HepG2 (cell line): ENCODE results near the gene GTF2A1. TPM values are rescaled to one million over a fixed set of nuclear protein-coding genes. Genes with fewer than 3 reads are reported as not detected.

Experiments
- CHCHD3 ChIP-seq: sonication (generic); formaldehyde crosslinking; IDR thresholded peaks from 2 replicates; pipeline ENCODE4 v1.8.0; 2022; ENCODE audit warnings: mild to moderate bottlenecking, missing genetic modification reagents, moderate library complexity
- DMAP1 ChIP-seq: IDR thresholded peaks from 2 replicates; pipeline ENCODE4 v1.6.1; 2016
- HOXA7 ChIP-seq: sonication (generic); formaldehyde crosslinking; IDR thresholded peaks from 2 replicates; pipeline ENCODE4 v1.8.1; 2022; ENCODE audit warnings: mild to moderate bottlenecking, missing genetic modification reagents, moderate library complexity
- IKZF4 ChIP-seq: sonication (generic); formaldehyde crosslinking; IDR thresholded peaks from 2 replicates; pipeline ENCODE4 v1.5.1; 2020; ENCODE audit warnings: borderline replicate concordance, mild to moderate bottlenecking, low read depth, missing genetic modification reagents; ENCODE audit errors: not compliant biosample characterization
- IKZF5 ChIP-seq: IDR thresholded peaks from 2 replicates; pipeline ENCODE4 v1.6.1; 2018; ENCODE audit warnings: missing genetic modification reagents, mild to moderate bottlenecking, missing compliant biosample characterization
- KDM6A ChIP-seq: IDR thresholded peaks from 2 replicates; pipeline ENCODE4 v1.6.1; 2016; ENCODE audit warnings: low read depth
- MBNL3 ChIP-seq: fragments of 250-450 bp; sonication (Bioruptor Pico); conservative IDR thresholded peaks from 2 replicates; pipeline ENCODE4 v1.8.0; 2022; ENCODE audit warnings: mild to moderate bottlenecking, inconsistent platforms
- MYNN ChIP-seq: sonication (generic); formaldehyde crosslinking; IDR thresholded peaks from 2 replicates; pipeline ENCODE4 v1.4.0; 2020; ENCODE audit warnings: mild to moderate bottlenecking, low read depth, missing genetic modification reagents
- NR1H2 ChIP-seq: sonication (generic); formaldehyde crosslinking; IDR thresholded peaks from 2 replicates; pipeline ENCODE4 v1.8.1; 2022; ENCODE audit warnings: low read depth, missing genetic modification reagents, borderline replicate concordance
- NR3C1 ChIP-seq: sonication (generic); formaldehyde crosslinking; IDR thresholded peaks from 2 replicates; pipeline ENCODE4 v1.4.0; 2020; ENCODE audit warnings: missing genetic modification reagents
- POLR2A ChIP-seq, 2 experiments: IDR thresholded peaks; 2 replicates each; pipeline ENCODE4 v1.6.1; 2011; ENCODE audit warnings: low read depth in 2 of 2, low read length in 2 of 2, mild to moderate bottlenecking in 1 of 2, moderate library complexity in 1 of 2; ENCODE audit not compliant: insufficient read depth in 1 of 2
- SMAD1 ChIP-seq: sonication (generic); formaldehyde crosslinking; IDR thresholded peaks from 2 replicates; pipeline ENCODE4 v1.4.0; 2020; ENCODE audit warnings: missing genetic modification reagents, low read depth, mild to moderate bottlenecking, borderline replicate concordance
- SYNCRIP ChIP-seq: fragments of 200-400 bp; formaldehyde crosslinking; IDR thresholded peaks from 2 replicates; pipeline ENCODE4 v1.6.1; 2018; ENCODE audit warnings: mild to moderate bottlenecking, low read depth, low read length; ENCODE audit not compliant: insufficient read depth
- TCF7 ChIP-seq: sonication (generic); IDR thresholded peaks from 2 replicates; pipeline ENCODE4 v1.6.1; 2016; ENCODE audit warnings: antibody characterized with exemption, low read depth
- TEAD2 ChIP-seq: sonication (generic); formaldehyde crosslinking; IDR thresholded peaks from 2 replicates; pipeline ENCODE4 v1.9.0; 2021; ENCODE audit warnings: missing genetic modification reagents
- ZGPAT ChIP-seq: IDR thresholded peaks from 2 replicates; pipeline ENCODE4 v1.6.1; 2016; ENCODE audit warnings: mild to moderate bottlenecking
- ZKSCAN1 ChIP-seq: fragments of 150-350 bp; IDR thresholded peaks from 2 replicates; pipeline ENCODE4 v1.6.1; 2014; ENCODE audit warnings: low read length
- ZNF101 ChIP-seq: sonication (generic); formaldehyde crosslinking; IDR thresholded peaks from 2 replicates; pipeline ENCODE4 v1.4.0; 2020; ENCODE audit warnings: mild to moderate bottlenecking, low read depth, missing genetic modification reagents, borderline replicate concordance
- ZNF383 ChIP-seq: sonication (generic); formaldehyde crosslinking; IDR thresholded peaks from 2 replicates; pipeline ENCODE4 v1.4.0; 2020; ENCODE audit warnings: missing genetic modification reagents, mild to moderate bottlenecking, borderline replicate concordance
- ZNF550 ChIP-seq: sonication (generic); formaldehyde crosslinking; IDR thresholded peaks from 2 replicates; pipeline ENCODE4 v1.4.0; 2020; ENCODE audit warnings: mild to moderate bottlenecking, missing genetic modification reagents, borderline replicate concordance
- ZNF616 ChIP-seq: sonication (generic); formaldehyde crosslinking; IDR thresholded peaks from 2 replicates; pipeline ENCODE4 v1.5.0; 2020; ENCODE audit warnings: low read depth, mild to moderate bottlenecking, missing genetic modification reagents
- ZNF740 ChIP-seq: sonication (generic); formaldehyde crosslinking; IDR thresholded peaks from 2 replicates; pipeline ENCODE4 v1.4.0; 2020; ENCODE audit warnings: missing genetic modification reagents
- ZNF75D ChIP-seq: sonication (generic); formaldehyde crosslinking; IDR thresholded peaks from 2 replicates; pipeline ENCODE4 v1.8.1; 2023; ENCODE audit warnings: missing genetic modification reagents, mild to moderate bottlenecking, borderline replicate concordance
- ZNF781 ChIP-seq: sonication (generic); formaldehyde crosslinking; IDR thresholded peaks from 2 replicates; pipeline ENCODE4 v1.5.1; 2020; ENCODE audit warnings: borderline replicate concordance, mild to moderate bottlenecking, missing genetic modification reagents; ENCODE audit errors: not compliant biosample characterization
- ZNF883 ChIP-seq: sonication (generic); formaldehyde crosslinking; IDR thresholded peaks from 2 replicates; pipeline ENCODE4 v1.5.1; 2020; ENCODE audit warnings: mild to moderate bottlenecking, missing genetic modification reagents; ENCODE audit errors: not compliant biosample characterization
- polyA plus RNA-seq, 8 experiments: library from polyadenylated mRNA; depleted of rRNA in 3 of 8; stranded (reverse) in 7 of 8; unstranded in 1 of 8; fragments of >200 nt; fragmentation: Illumina TruSeq in 4 of 8; extraction: Trizol in 4 of 8; gene quantifications; 2 replicates each; pipeline versions ENCODE4 v1.2.1 to v1.2.3, GENCODE V29; 2011 to 2016; ENCODE audit warnings: low read depth in 4 of 8, missing spikeins in 1 of 8, mixed read lengths in 1 of 8; ENCODE audit not compliant: insufficient read depth in 1 of 8
- total RNA-seq, 5 experiments: library from RNA; depleted of rRNA; stranded (reverse); fragments of >200 nt; fragmentation: Illumina TruSeq; extraction: Trizol; gene quantifications; 2 replicates each; pipeline ENCODE4 v1.2.3, GENCODE V29; 2016; ENCODE audit warnings: low read depth in 1 of 5
- TF ChIP-seq, protein P1 (sequence below), 2 experiments: sonication (generic) in 1 of 2; formaldehyde crosslinking in 1 of 2; IDR thresholded peaks; 2 replicates each; pipeline versions ENCODE4 v1.4.0 to v1.6.1; 2018 to 2020; ENCODE audit warnings: missing genetic modification reagents in 2 of 2, borderline replicate concordance in 1 of 2, low read depth in 1 of 2, mild to moderate bottlenecking in 1 of 2, missing biosample characterization in 1 of 2

Gene GTF2A1
- total and polyA plus RNA-seq, 2 of the 13 experiments (the other 11 are each of a cell fraction or from before 2014, with no cell fraction given): 14.9 to 17.5 TPM

DNA sequence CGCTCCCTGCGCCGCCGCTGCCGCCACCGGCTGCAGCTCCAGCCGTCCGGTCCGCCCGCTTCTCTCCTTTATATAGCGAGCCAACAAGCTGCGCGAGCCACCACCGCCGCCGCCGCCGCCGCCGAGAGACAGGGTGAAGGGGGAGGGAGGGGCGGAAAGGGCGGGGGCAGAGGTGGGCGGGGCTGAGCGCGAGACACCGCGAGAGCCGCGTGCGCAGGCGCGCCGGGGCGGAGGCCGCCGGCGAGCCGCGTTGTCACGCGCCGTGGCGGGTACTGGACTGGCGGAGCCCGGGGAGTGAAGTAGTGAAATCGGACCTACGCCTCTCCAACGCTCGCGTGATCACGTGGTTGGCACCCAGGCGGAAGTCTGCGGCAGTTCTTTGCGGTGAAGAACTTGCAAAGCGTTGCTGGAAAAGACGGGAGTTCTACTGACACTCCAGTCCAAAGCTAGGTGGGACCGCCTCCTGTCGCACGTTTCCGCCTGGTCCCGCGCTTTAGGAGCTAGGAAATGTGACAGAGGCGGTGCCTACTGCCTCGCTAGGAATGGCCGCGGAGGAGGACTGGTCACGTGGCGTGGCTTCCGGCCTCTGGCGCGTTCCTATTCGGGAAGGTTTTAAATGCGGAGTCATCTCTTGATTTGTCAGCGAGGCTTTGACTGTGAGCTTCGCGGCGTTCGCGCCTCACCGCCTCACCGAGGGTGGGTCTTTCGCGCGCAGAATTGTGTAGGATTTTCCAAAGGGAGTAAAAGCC, at the start of gene GTF2A1 (continued):
- TF ChIP-seq ZNF781 (CRISPR knock-in tag) (peak; percentile 16), CHCHD3 (peak; percentile 81; the same call in 1 of the 2 replicates), TCF7 (no peak), ZNF740 (peak; percentile 63; the same call in 1 of the 2 replicates), ZNF883 (peak; percentile 36), ZNF616 (CRISPR knock-in tag) (peak; percentile 78), ZGPAT (peak; percentile 70), IKZF5 (peak; percentile 48; the same call in 1 of the 2 replicates), SYNCRIP (no peak), ZNF75D (no peak), ZKSCAN1 (peak; percentile 10; the same call in 1 of the 2 replicates), ZNF550 (no peak), IKZF4 (CRISPR knock-in tag) (peak; percentile 22), POLR2A (IDR thresholded peaks at IDR 0.05; ENCODE audit: insufficient read depth in 1 of 2, low read depth in 2 of 2, low read length in 2 of 2) (peak; percentile 86 to 89), NR3C1 (CRISPR knock-in tag) (no peak), ZNF383 (CRISPR knock-in tag) (no peak), DMAP1 (CRISPR knock-in tag) (peak; percentile 94), NR1H2 (no peak), MBNL3 (CRISPR knock-in tag) (no peak), SMAD1 (no peak), KDM6A (CRISPR knock-in tag) (no peak), TEAD2 (CRISPR knock-in tag) (no peak), ZNF101 (CRISPR knock-in tag) (peak; percentile 56; the same call in 1 of the 2 replicates), HOXA7 (CRISPR knock-in tag) (no peak), MYNN (CRISPR knock-in tag) (peak; percentile 42; the same call in 1 of the 2 replicates)
- TF ChIP-seq, protein P1, sequence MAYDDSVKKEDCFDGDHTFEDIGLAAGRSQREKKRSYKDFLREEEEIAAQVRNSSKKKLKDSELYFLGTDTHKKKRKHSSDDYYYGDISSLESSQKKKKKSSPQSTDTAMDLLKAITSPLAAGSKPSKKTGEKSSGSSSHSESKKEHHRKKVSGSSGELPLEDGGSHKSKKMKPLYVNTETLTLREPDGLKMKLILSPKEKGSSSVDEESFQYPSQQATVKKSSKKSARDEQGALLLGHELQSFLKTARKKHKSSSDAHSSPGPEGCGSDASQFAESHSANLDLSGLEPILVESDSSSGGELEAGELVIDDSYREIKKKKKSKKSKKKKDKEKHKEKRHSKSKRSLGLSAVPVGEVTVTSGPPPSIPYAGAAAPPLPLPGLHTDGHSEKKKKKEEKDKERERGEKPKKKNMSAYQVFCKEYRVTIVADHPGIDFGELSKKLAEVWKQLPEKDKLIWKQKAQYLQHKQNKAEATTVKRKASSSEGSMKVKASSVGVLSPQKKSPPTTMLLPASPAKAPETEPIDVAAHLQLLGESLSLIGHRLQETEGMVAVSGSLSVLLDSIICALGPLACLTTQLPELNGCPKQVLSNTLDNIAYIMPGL (CRISPR knock-in tag; IDR thresholded peaks at IDR 0.05; ENCODE audit: borderline replicate concordance in 1 of 2, low read depth in 1 of 2): peak; percentile 66 to 78; a peak in 3 of 4 replicates
